ENCODE data around the gene TNS3. TPM values are rescaled to one million over a fixed set of nuclear protein-coding genes. Genes with fewer than 3 reads are reported as not detected.

Gene TNS3
- total and polyA plus RNA-seq, 2 donors (not counting 3 experiments of a cell fraction or from before 2014, with no cell fraction given) = 10.4 to 45.1 TPM

DNA sequence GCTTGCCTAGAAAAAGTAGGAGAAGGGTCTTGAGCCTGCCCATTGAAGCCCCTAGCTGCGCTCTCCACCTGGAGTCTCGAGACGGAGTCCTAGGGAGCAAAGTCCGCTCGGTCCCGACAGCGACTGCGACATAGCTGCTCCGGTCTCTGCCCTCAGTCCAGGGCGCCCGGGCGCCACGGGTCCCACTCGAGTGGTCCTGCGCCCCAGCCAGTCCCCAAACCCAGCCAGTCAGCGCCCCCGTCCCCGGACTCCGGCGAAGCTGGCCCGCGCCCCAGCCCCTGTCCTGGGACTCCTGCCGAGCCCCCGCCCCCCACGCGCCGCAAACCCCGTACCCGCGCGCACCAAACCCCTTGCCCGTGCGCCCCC lies 490 bp downstream of the TNS3 start:
- Histone ChIP-seq H3K27ac (ENCODE audit: insufficient read depth, low read depth, low read length) (no peak overlapping the region), H3K79me2 (ENCODE audit: control insufficient read depth, insufficient read depth, low read length) (no peaks in the 10 kb centered on the region), H3K9ac (replicated peaks; ENCODE audit: extremely low read depth, insufficient read depth, low read length) (peak overlapping the region; percentile 66), H3K4me2 (ENCODE audit: insufficient read depth, low read length) (peak overlapping the region; percentile 67), H3K9me1 (replicated peaks; ENCODE audit: control insufficient read depth, extremely low read depth, insufficient read depth, low read length) (no peaks in the 10 kb centered on the region), H2AFZ (ENCODE audit: low read depth, low read length) (peak overlapping the region; percentile 87), H3K27me3 (ENCODE audit: control insufficient read depth in 2 of 2, insufficient read depth in 2 of 2, low read length in 2 of 2) (peaks cover 6 to 8% of the 10 kb centered on the region in 2 experiments), H3K4me1 (ENCODE audit: control insufficient read depth, extremely low read depth, insufficient read depth, low read length) (peaks cover 18% of the 10 kb centered on the region), H4K20me1 (replicated peaks; ENCODE audit: control insufficient read depth, extremely low read depth, insufficient read depth, low read length) (no peaks in the 10 kb centered on the region), H3K4me3 (replicated peaks in 1 of 3; ENCODE audit: insufficient read depth in 1 of 3, low read depth in 1 of 3, low read length in 3 of 3) (peak overlapping the region; percentile 56 to 74 (median 69)), H3K9me3 (replicated peaks; ENCODE audit: control insufficient read depth, insufficient read depth, low read length) (no peaks in the 10 kb centered on the region), H3K36me3 (ENCODE audit: control insufficient read depth in 2 of 2, extremely low read depth in 1 of 2, insufficient read depth in 2 of 2, low read length in 2 of 2) (no peaks in the 10 kb centered on the region)
- ChIA-PET CTCF (interaction anchor here (0.6 to 1.8 kb wide), 7 partner anchors 9 to 315 kb away, joined by 3 to 11 read pairs (median 4); no protein-coding TSS in a partner anchor), POLR2A (no interaction called here)
- FAIRE-seq (no peak), DNase-seq (ENCODE audit: low read depth, low spot score) (no peak)
- BruUV-seq (replicated peaks) = no TSS peak
- intact Hi-C loops (cut with micrococcal nuclease) = loop anchor here (2.0 to 10.0 kb wide), 3 partner anchors 99 to 317 kb away; no protein-coding TSS in a partner anchor
- dilution Hi-C loops (cut with MboI; ENCODE audit: extremely low pct_ligation_motif_present, low sequenced_read_pairs) = no loop called here
- no peak for TF ChIP-seq GATA2 (IDR thresholded peaks at IDR 0.05; ENCODE audit: insufficient read depth, insufficient read length, low read depth, low read length)
- no peak for TF ChIP-seq JUN (IDR thresholded peaks at IDR 0.05; ENCODE audit: borderline replicate concordance, insufficient read depth, insufficient read length, low read depth)
- no peak for TF ChIP-seq POLR2AphosphoS5 (IDR thresholded peaks at IDR 0.05; ENCODE audit: insufficient read depth, low read depth, low read length)
- TF ChIP-seq POLR2A (IDR thresholded peaks at IDR 0.05; ENCODE audit: low read depth, low read length) = no peak
- TF ChIP-seq, protein P1, sequence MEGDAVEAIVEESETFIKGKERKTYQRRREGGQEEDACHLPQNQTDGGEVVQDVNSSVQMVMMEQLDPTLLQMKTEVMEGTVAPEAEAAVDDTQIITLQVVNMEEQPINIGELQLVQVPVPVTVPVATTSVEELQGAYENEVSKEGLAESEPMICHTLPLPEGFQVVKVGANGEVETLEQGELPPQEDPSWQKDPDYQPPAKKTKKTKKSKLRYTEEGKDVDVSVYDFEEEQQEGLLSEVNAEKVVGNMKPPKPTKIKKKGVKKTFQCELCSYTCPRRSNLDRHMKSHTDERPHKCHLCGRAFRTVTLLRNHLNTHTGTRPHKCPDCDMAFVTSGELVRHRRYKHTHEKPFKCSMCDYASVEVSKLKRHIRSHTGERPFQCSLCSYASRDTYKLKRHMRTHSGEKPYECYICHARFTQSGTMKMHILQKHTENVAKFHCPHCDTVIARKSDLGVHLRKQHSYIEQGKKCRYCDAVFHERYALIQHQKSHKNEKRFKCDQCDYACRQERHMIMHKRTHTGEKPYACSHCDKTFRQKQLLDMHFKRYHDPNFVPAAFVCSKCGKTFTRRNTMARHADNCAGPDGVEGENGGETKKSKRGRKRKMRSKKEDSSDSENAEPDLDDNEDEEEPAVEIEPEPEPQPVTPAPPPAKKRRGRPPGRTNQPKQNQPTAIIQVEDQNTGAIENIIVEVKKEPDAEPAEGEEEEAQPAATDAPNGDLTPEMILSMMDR (IDR thresholded peaks at IDR 0.05; ENCODE audit: extremely low read depth in 1 of 2, insufficient read depth in 1 of 2, low read depth in 1 of 2, low read length in 2 of 2) = no peak
- TF ChIP-seq EZH2 (IDR thresholded peaks at IDR 0.05; ENCODE audit: borderline replicate concordance, low read depth, low read length, severe bottlenecking) = no peak
- no peak for TF ChIP-seq FOS (IDR thresholded peaks at IDR 0.05; ENCODE audit: borderline replicate concordance, insufficient read depth, low read length)
- no peak for TF ChIP-seq MYC (IDR thresholded peaks at IDR 0.05; ENCODE audit: low read depth, low read length)
- TF ChIP-seq, protein P2, sequence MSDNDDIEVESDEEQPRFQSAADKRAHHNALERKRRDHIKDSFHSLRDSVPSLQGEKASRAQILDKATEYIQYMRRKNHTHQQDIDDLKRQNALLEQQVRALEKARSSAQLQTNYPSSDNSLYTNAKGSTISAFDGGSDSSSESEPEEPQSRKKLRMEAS (IDR thresholded peaks at IDR 0.05; ENCODE audit: insufficient read depth, insufficient read length) = no peak

Measured in endothelial cell of umbilical vein (primary cell).